ENCODE data around the gene EIF2A. TPM values are rescaled to one million over a fixed set of nuclear protein-coding genes. Genes with fewer than 3 reads are reported as not detected.

The EIF2A gene
- polyA plus RNA-seq, 1 of the 3 experiments (the other 2 are of a cell fraction) = 67.0 TPM

- Histone ChIP-seq H3K9me2 (no peaks in the 10 kb centered on the region), H3K36me3 (replicated peaks in 1 of 2; ENCODE audit: control insufficient read depth in 1 of 2, insufficient read depth in 2 of 2, low read length in 1 of 2) (no peaks in the 10 kb centered on the region), H3K4me3 (ENCODE audit: low read depth in 2 of 2, low read length in 1 of 2) (no peak overlapping the region), H3K9me3 (no peaks in the 10 kb centered on the region), H3K4me2 (no peak overlapping the region), H2AFZ (ENCODE audit: low read depth) (no peak overlapping the region), H3K79me2 (ENCODE audit: insufficient read depth) (peaks cover 44% of the 10 kb centered on the region), H3K27me3 (ENCODE audit: insufficient read depth) (no peaks in the 10 kb centered on the region), H3K9ac (no peak overlapping the region), H4K20me1 (ENCODE audit: insufficient read depth) (no peaks in the 10 kb centered on the region), H3K4me1 (ENCODE audit: control insufficient read depth in 1 of 2, insufficient read depth in 2 of 2, low read depth in 1 of 2, low read length in 1 of 2) (peaks cover 0 to 17% of the 10 kb centered on the region in 2 experiments; a peak in 3 of 4 replicates), H3K27ac (ENCODE audit: low read depth in 2 of 2, low read length in 1 of 2) (no peak overlapping the region), H3F3A (replicated peaks; ENCODE audit: insufficient read depth) (peaks cover 21% of the 10 kb centered on the region)
- no peak for DNase-seq
- ChIA-PET CTCF (no interaction called here), POLR2A (no interaction called here)
- TF ChIP-seq YY1 (IDR thresholded peaks at IDR 0.05; ENCODE audit: low read depth) (no peak), CHD2 (IDR thresholded peaks at IDR 0.05; ENCODE audit: low read length, partially characterized antibody) (no peak), MXI1 (IDR thresholded peaks at IDR 0.05; ENCODE audit: low read depth, low read length) (no peak), FOXJ3 (CRISPR knock-in tag; IDR thresholded peaks at IDR 0.05) (no peak), MEF2A (IDR thresholded peaks at IDR 0.05; ENCODE audit: borderline replicate concordance, low read depth) (no peak), CTCF (IDR thresholded peaks at IDR 0.05) (no peak)
- TF ChIP-seq, protein P1, sequence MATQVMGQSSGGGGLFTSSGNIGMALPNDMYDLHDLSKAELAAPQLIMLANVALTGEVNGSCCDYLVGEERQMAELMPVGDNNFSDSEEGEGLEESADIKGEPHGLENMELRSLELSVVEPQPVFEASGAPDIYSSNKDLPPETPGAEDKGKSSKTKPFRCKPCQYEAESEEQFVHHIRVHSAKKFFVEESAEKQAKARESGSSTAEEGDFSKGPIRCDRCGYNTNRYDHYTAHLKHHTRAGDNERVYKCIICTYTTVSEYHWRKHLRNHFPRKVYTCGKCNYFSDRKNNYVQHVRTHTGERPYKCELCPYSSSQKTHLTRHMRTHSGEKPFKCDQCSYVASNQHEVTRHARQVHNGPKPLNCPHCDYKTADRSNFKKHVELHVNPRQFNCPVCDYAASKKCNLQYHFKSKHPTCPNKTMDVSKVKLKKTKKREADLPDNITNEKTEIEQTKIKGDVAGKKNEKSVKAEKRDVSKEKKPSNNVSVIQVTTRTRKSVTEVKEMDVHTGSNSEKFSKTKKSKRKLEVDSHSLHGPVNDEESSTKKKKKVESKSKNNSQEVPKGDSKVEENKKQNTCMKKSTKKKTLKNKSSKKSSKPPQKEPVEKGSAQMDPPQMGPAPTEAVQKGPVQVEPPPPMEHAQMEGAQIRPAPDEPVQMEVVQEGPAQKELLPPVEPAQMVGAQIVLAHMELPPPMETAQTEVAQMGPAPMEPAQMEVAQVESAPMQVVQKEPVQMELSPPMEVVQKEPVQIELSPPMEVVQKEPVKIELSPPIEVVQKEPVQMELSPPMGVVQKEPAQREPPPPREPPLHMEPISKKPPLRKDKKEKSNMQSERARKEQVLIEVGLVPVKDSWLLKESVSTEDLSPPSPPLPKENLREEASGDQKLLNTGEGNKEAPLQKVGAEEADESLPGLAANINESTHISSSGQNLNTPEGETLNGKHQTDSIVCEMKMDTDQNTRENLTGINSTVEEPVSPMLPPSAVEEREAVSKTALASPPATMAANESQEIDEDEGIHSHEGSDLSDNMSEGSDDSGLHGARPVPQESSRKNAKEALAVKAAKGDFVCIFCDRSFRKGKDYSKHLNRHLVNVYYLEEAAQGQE (IDR thresholded peaks at IDR 0.05; ENCODE audit: low read depth, low read length) = no peak
- WGBS (ENCODE audit: low lambda C conversion rate) = 87% methylated on average over 4 of the region's 4 CpGs
Measured at GRCh38 chr3:150597646-150598045, 51.1 kb downstream of the EIF2A start.

DNA sequence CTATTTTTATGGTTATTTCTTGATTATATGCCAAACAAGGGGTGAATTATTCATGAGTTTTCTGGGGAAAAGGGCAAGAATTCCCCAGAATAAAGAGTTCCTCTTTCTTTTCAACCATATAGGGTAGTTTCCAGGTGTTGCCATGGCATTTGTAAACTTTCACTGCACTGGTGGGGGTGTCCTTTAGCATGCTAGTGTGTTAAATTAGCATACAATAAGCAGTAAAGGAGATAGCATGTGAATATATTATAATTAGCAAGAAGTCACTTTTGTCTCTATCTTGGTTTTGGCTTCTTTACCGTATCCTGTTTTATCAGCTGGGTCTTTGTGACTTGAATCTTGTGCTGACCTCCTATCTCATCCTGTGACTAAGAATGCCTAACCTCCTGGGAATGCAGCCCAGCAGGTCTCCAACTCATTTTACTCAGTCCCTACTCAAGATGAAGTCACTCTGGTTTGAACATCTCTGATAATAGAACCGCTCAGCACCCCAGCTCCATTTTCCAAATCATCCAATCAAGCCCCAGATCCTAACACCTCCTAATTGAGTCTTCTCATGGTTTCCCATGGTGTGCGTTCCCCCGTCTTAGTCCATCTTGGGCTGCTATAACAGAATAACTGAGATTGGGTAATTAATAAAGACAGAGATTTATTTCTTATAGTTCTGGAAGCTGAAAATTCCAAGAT, 53.2 kb downstream of the EIF2A start:
- peak overlapping the region in 1 of 2 experiments; percentile 78; a peak in 2 of 4 replicates for H3K27ac ChIP-seq (ENCODE audit: low read depth in 2 of 2, low read length in 1 of 2)
- TF ChIP-seq FOSL2 (IDR thresholded peaks at IDR 0.05; ENCODE audit: borderline replicate concordance, low read depth) (peak; percentile 62), TEAD4 (IDR thresholded peaks at IDR 0.05; ENCODE audit: borderline replicate concordance, insufficient read depth) (0 out of 2 replicates have a peak, but pooled peaks have one; percentile 43), TCF12 (IDR thresholded peaks at IDR 0.05) (peak; percentile 49), RCOR1 (IDR thresholded peaks at IDR 0.05; ENCODE audit: low read length) (no peak), SIN3A (IDR thresholded peaks at IDR 0.05; ENCODE audit: borderline replicate concordance, low read depth, low read length) (no peak), NFIC (IDR thresholded peaks at IDR 0.05; ENCODE audit: borderline replicate concordance) (peak; percentile 33; the same call in 1 of the 2 replicates), JUND (IDR thresholded peaks at IDR 0.05) (peak; percentile 57; the same call in 1 of the 2 replicates), CTCF (IDR thresholded peaks at IDR 0.05) (no peak)
- peak overlapping the region; percentile 53 for H3K4me2 ChIP-seq
- ChIA-PET CTCF (no interaction called here), POLR2A (no interaction called here)
- H3K36me3 ChIP-seq (replicated peaks in 1 of 2; ENCODE audit: control insufficient read depth in 1 of 2, insufficient read depth in 2 of 2, low read length in 1 of 2) = no peaks in the 10 kb centered on the region
- no peaks in the 10 kb centered on the region for H3K9me2 ChIP-seq
- H3K27me3 ChIP-seq (ENCODE audit: insufficient read depth) = no peaks in the 10 kb centered on the region
- peaks cover 0 to 20% of the 10 kb centered on the region in 2 experiments; a peak in 3 of 4 replicates for H3K4me1 ChIP-seq (ENCODE audit: control insufficient read depth in 1 of 2, insufficient read depth in 2 of 2, low read depth in 1 of 2, low read length in 1 of 2)
- H4K20me1 ChIP-seq (ENCODE audit: insufficient read depth) = no peaks in the 10 kb centered on the region
- H3K79me2 ChIP-seq (ENCODE audit: insufficient read depth) = peaks cover 56% of the 10 kb centered on the region
- WGBS (ENCODE audit: low lambda C conversion rate) = 51% methylated on average over 4 of the region's 4 CpGs
- peaks cover 33% of the 10 kb centered on the region for H3F3A ChIP-seq (replicated peaks; ENCODE audit: insufficient read depth)
- H3K4me3 ChIP-seq (ENCODE audit: low read depth in 2 of 2, low read length in 1 of 2) = no peak overlapping the region
- no peak for DNase-seq
- H2AFZ ChIP-seq (ENCODE audit: low read depth) = no peak overlapping the region
- H3K9ac ChIP-seq = peak overlapping the region; percentile 16; the same call in 1 of the 2 replicates
- no peaks in the 10 kb centered on the region for H3K9me3 ChIP-seq

All from SK-N-SH (cell line).